ENCODE measurements around the gene FXYD6. TPM values are rescaled to one million over a fixed set of nuclear protein-coding genes. Genes with fewer than 3 reads are reported as not detected.

The FXYD6 gene
- total and polyA plus RNA-seq, 2 of the 8 experiments (the other 6 are each of a cell fraction or from before 2014, with no cell fraction given) = 44.6 to 117 TPM

DNA sequence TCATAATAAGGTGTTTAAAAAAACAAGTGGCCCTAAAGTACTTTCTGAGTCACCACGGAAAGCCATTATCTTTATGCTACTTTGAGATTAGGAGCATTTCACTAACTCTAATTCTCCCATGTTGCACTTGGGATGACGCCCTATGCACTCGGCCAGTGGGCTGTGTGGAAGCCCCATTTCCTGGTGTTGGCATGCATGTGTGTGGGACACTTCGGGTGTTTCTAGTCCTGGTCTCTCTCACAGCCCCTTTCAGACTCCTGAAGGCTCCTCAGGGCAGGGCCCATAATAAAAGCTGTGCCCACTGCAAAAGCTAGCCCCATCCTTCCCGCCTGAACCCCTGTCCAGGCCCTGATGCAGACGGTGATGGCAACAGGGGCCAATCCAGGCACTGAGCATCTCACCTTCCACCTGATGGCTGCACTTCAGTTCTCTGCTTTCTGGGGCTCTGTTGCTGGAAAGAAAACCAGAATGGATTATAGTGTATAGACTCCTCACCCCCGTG, 37.0 kb downstream of the FXYD6 start:
- no peaks in the 10 kb centered on the region; the same call in 1 of the 2 replicates for H3K23me2 ChIP-seq (ENCODE audit: low read depth, low read length)
- no peak overlapping the region for H4K91ac ChIP-seq (replicated peaks; ENCODE audit: insufficient read length, low read length)
- H3K27ac ChIP-seq (ENCODE audit: low read depth, low read length) = no peak overlapping the region
- H3K18ac ChIP-seq (ENCODE audit: extremely low read depth, low read length) = no peak overlapping the region
- H2AFZ ChIP-seq (ENCODE audit: low read length) = no peak overlapping the region
- no peaks in the 10 kb centered on the region for H3K27me3 ChIP-seq (replicated peaks in 1 of 4; ENCODE audit: control insufficient read depth in 3 of 4, extremely low read depth in 1 of 4, insufficient read depth in 3 of 4, low read length in 3 of 4)
- H2BK120ac ChIP-seq (replicated peaks; ENCODE audit: low read depth, low read length) = no peak overlapping the region
- no peaks in the 10 kb centered on the region for H3K79me1 ChIP-seq (ENCODE audit: low read depth, low read length)
- H3K23ac ChIP-seq (ENCODE audit: insufficient read length) = no peak overlapping the region
- peaks cover 0 to 6% (median 0%) of the 10 kb centered on the region in 4 experiments; a peak in 2 of 7 replicates for H3K4me1 ChIP-seq (replicated peaks in 1 of 4; ENCODE audit: control insufficient read depth in 3 of 4, insufficient read depth in 4 of 4, low read length in 3 of 4)
- no peak overlapping the region for H2BK5ac ChIP-seq (ENCODE audit: low read depth, low read length)
- H3K4me3 ChIP-seq (ENCODE audit: extremely low read depth in 1 of 4, insufficient read depth in 2 of 4, low read depth in 3 of 4, low read length in 4 of 4) = no peak overlapping the region
- no peak overlapping the region for H2AK5ac ChIP-seq (ENCODE audit: low read depth, low read length)
- TF ChIP-seq BRCA1 (IDR thresholded peaks at IDR 0.05; ENCODE audit: low read depth, low read length) (no peak), RFX5 (IDR thresholded peaks at IDR 0.05; ENCODE audit: borderline replicate concordance, low read depth, low read length) (no peak), POLR2AphosphoS5 (IDR thresholded peaks at IDR 0.05; ENCODE audit: low read depth, low read length) (no peak), RNF2 (IDR thresholded peaks at IDR 0.05; ENCODE audit: borderline replicate concordance, low read depth, low read length, missing control alignments, poor library complexity, severe bottlenecking) (no peak), HDAC2 (IDR thresholded peaks at IDR 0.05; ENCODE audit: borderline replicate concordance in 1 of 2, low read depth in 2 of 2, low read length in 2 of 2) (no peak), YY1 (IDR thresholded peaks at IDR 0.05; ENCODE audit: low read depth, low read length) (no peak), SP1 (IDR thresholded peaks at IDR 0.05; ENCODE audit: low read depth, low read length) (no peak), RBBP5 (IDR thresholded peaks at IDR 0.05; ENCODE audit: borderline replicate concordance, low read depth, low read length) (no peak), CBX8 (IDR thresholded peaks at IDR 0.05; ENCODE audit: borderline replicate concordance, low read depth, low read length) (no peak)
- FAIRE-seq (no peak), DNase-seq (ENCODE audit: low read depth in 1 of 2, low spot score in 2 of 2) (peak in 1 of 2 experiments; percentile 26)
- CTCF ChIA-PET (ENCODE audit: partially characterized antibody) = interaction anchor here (0.6 to 2.1 kb wide), 4 partner anchors 34 to 559 kb away, joined by 3 to 9 read pairs (median 4); no protein-coding TSS in a partner anchor
- H2BK15ac ChIP-seq (ENCODE audit: low read length) = no peak overlapping the region
- no peak overlapping the region for H2BK20ac ChIP-seq (ENCODE audit: low read length)
- H3K9me3 ChIP-seq (ENCODE audit: insufficient read depth in 2 of 2, low read depth in 1 of 2, low read length in 1 of 2) = no peaks in the 10 kb centered on the region
- H4K5ac ChIP-seq (ENCODE audit: insufficient read length, low read depth, low read length) = no peak overlapping the region
- H3K9ac ChIP-seq (replicated peaks in 1 of 4; ENCODE audit: extremely low read depth in 1 of 4, low read depth in 3 of 4, low read length in 3 of 4) = no peak overlapping the region
- 82% methylated on average over 7 of the region's 7 CpGs; no CpG with 5 or more reads in 1 of the 2 experiments for WGBS, 2 experiments (ENCODE audit: extremely low coverage in 1 of 2, insufficient coverage in 1 of 2, insufficient read length in 1 of 2, insufficient replicate concordance in 2 of 2, low coverage in 1 of 2, low lambda C conversion rate in 2 of 2, missing lambda C conversion rate in 1 of 2)
- POLR2A ChIA-PET (ENCODE audit: partially characterized antibody) = no interaction called here
- no peak overlapping the region for H3K4ac ChIP-seq (replicated peaks; ENCODE audit: insufficient read length, low read depth, low read length)
- H3K4me2 ChIP-seq (ENCODE audit: insufficient read depth in 1 of 2, low read depth in 2 of 2, low read length in 2 of 2) = no peak overlapping the region
- H4K20me1 ChIP-seq (replicated peaks in 1 of 2; ENCODE audit: control insufficient read depth in 1 of 2, insufficient read depth in 2 of 2, low read length in 2 of 2) = peaks cover 0 to 2% of the 10 kb centered on the region in 2 experiments
- H4K8ac ChIP-seq (ENCODE audit: extremely low read depth, insufficient read depth, low read length) = no peak overlapping the region
- no peak overlapping the region for H3K56ac ChIP-seq (replicated peaks; ENCODE audit: insufficient read length, low read depth, low read length)
- no peak overlapping the region for H2BK12ac ChIP-seq (ENCODE audit: low read depth, low read length)
- no peaks in the 10 kb centered on the region; a peak in 1 of 8 replicates for H3K36me3 ChIP-seq (ENCODE audit: control insufficient read depth in 2 of 4, insufficient read depth in 4 of 4, low read length in 3 of 4)
- H3K14ac ChIP-seq (ENCODE audit: insufficient read length) = no peak overlapping the region
- H3K79me2 ChIP-seq (ENCODE audit: control insufficient read depth in 1 of 2, insufficient read depth in 2 of 2, low read length in 2 of 2) = no peaks in the 10 kb centered on the region
